ENCODE results near the gene KLF3.

Gene KLF3

GRCh38 chr4:38730830-38731646, 67.0 kb downstream of the KLF3 start:
- H3K27ac ChIP-seq, result no peak overlapping the region; the same call in 1 of the 2 replicates
- peak; percentile 96 for TF ChIP-seq CTCF (conservative IDR thresholded peaks at IDR 0.05)

GRCh38 chr4:38733663-38734062, 69.7 kb downstream of the KLF3 start:
- TF ChIP-seq CTCF (conservative IDR thresholded peaks at IDR 0.05), result no peak
- no peak overlapping the region for H3K27ac ChIP-seq

GRCh38 chr4:38734446-38734845, 70.4 kb downstream of the KLF3 start:
- H3K27ac ChIP-seq, result no peak overlapping the region
- TF ChIP-seq CTCF (conservative IDR thresholded peaks at IDR 0.05), result no peak

- no peak overlapping the region for H3K27ac ChIP-seq
- no peak for TF ChIP-seq CTCF (conservative IDR thresholded peaks at IDR 0.05)
These were observed 70.9 kb downstream of the KLF3 start for GRCh38 chr4:38734911-38735310.

- no peak for TF ChIP-seq CTCF (conservative IDR thresholded peaks at IDR 0.05)
- no peak overlapping the region for H3K27ac ChIP-seq
These were observed 71.9 kb downstream of the KLF3 start for GRCh38 chr4:38735870-38736269.

GRCh38 chr4:38738940-38739803, 75.2 kb downstream of the KLF3 start:
- no peak overlapping the region for H3K27ac ChIP-seq
- no peak for TF ChIP-seq CTCF (conservative IDR thresholded peaks at IDR 0.05)

GRCh38 chr4:38740303-38740702, 76.3 kb downstream of the KLF3 start:
- TF ChIP-seq CTCF (conservative IDR thresholded peaks at IDR 0.05), result no peak
- H3K27ac ChIP-seq, result no peak overlapping the region
